MG63 (cell line): ENCODE data around the gene VTA1. TPM values are rescaled to one million over a fixed set of nuclear protein-coding genes. Genes with fewer than 3 reads are reported as not detected.
"Not testable (repeated sequence)": the region's sequence is repeated elsewhere in the genome, so short reads cannot be mapped to it uniquely, and the experiment has no call there.

Source experiments
- DNase-seq: peaks from one replicate; pipeline ENCODE4 v3.0.0-alpha.2; 2020
- H3K27me3 ChIP-seq: fragments of 250-450 bp; sonication (Bioruptor Pico); 2 replicates; pipeline ENCODE4 v1.5.1; 2020; ENCODE audit warnings: mild to moderate bottlenecking, moderate library complexity
- H3K36me3 ChIP-seq: fragments of 250-450 bp; sonication (Bioruptor Pico); 2 replicates; pipeline ENCODE4 v1.5.1; 2020; ENCODE audit warnings: mild to moderate bottlenecking, moderate library complexity
- H3K4me3 ChIP-seq: fragments of 250-450 bp; sonication (Bioruptor Pico); 2 replicates; pipeline ENCODE4 v1.5.1; 2020; ENCODE audit warnings: mild to moderate bottlenecking, moderate library complexity
- H3K9me3 ChIP-seq: fragments of 250-450 bp; sonication (Bioruptor Pico); 2 replicates; pipeline ENCODE4 v1.5.1; 2020; ENCODE audit warnings: mild to moderate bottlenecking, moderate library complexity
- total RNA-seq: library from RNA; depleted of rRNA; stranded (reverse); fragments of >200 nt; shearing (Covaris generic); gene quantifications from 2 replicates; pipeline ENCODE4 v1.2.3, GENCODE V29; 2014; ENCODE audit warnings: low replicate concordance; rRNA removed

The VTA1 gene, protein sequence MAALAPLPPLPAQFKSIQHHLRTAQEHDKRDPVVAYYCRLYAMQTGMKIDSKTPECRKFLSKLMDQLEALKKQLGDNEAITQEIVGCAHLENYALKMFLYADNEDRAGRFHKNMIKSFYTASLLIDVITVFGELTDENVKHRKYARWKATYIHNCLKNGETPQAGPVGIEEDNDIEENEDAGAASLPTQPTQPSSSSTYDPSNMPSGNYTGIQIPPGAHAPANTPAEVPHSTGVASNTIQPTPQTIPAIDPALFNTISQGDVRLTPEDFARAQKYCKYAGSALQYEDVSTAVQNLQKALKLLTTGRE
- 119 and 126 TPM in 2 replicates for total RNA-seq

- peaks cover 7% of the 10 kb centered on the region for H3K36me3 ChIP-seq
- DNase-seq, result peak; percentile 99
- H3K27me3 ChIP-seq, result no peaks in the 10 kb centered on the region
- H3K4me3 ChIP-seq, result peak within 1 kb of the TSS; percentile 81
- H3K9me3 ChIP-seq, result no peaks in the 10 kb centered on the region
Observed at GRCh38 chr6:142146828-142147662, at the start of gene VTA1, which contains the start of gene NMBR. TSS of gene VTA1 (plus strand) at chr6:142147263. CDS start at chr6:142147288, 25 bp downstream. TSS of gene NMBR (minus strand) at chr6:142147122. CDS start at chr6:142088658, 58,464 bp downstream.

- H3K4me3 ChIP-seq, DNase-seq, H3K27me3 ChIP-seq, H3K36me3 ChIP-seq, H3K9me3 ChIP-seq: not testable (repeated sequence)
Observed at GRCh38 chr6:142104820-142105219, 42.2 kb upstream of the VTA1 start.

DNA sequence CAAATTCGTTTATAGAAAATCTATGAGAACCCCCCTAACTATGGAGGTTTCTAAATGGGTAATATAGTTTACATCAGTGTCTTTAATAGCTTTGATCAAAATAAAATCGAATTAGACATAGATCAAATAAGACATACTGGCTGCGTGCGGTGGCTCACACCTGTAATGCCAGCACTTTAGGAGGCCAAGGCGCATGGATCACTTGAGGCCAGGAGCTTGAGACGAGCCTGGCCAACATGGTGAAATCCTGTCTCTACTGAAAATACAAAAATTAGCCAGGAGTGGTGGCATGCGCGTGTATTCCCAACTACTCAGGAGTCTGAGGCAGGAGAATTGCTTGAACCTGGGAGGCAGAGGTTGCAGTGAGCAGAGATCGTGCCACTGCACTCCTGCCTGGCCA, 36.2 kb upstream of the VTA1 start:
- H3K27me3 ChIP-seq, H3K36me3 ChIP-seq, DNase-seq, H3K4me3 ChIP-seq, H3K9me3 ChIP-seq: not testable (repeated sequence)

- Histone ChIP-seq H3K36me3 (no peaks in the 10 kb centered on the region), H3K9me3 (no peaks in the 10 kb centered on the region), H3K4me3 (no peak overlapping the region), H3K27me3 (no peaks in the 10 kb centered on the region)
- DNase-seq, result peak; percentile 45
Observed at GRCh38 chr6:142112451-142113061, 34.5 kb upstream of the VTA1 start.

DNA sequence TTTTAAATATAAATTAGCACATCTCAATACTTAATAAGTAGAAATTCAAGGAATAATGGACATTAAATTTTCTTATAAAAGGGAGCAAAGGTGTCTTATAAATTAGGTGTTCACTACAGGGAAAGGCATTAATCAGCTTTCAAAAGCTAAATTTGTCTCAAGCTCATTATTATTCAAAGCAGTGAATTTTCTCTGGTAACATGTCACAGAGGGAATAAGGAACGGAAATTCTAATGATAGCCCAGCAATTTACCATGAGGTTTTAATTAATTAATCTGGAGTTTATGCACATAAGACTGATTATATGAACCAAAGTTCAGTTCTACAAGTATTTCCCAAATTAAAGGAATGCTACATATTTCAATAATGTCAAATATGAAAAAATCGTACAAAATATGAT, 29.7 kb upstream of the VTA1 start:
- no peaks in the 10 kb centered on the region for H3K36me3 ChIP-seq
- no peak overlapping the region for H3K4me3 ChIP-seq
- no peak for DNase-seq
- no peaks in the 10 kb centered on the region for H3K9me3 ChIP-seq
- no peaks in the 10 kb centered on the region for H3K27me3 ChIP-seq

DNA sequence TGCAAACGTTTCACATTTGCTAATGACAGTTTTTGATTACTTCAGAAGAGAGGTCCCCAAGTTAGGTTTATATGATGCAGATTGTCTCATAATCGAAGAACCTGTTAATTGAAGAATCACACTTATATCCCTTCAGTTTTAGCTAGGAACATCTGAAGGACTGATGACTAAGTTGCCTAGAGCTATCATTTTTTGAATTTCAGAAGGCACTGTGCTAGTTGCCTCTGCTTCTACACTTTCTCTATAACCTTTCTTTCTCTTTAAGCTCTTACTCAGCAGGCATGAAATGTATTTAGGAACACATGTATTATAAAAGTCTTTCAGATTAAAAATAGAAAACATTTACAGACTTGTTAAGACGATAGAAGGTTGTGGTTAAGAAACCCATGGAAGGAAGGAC, 28.7 kb upstream of the VTA1 start:
- no peaks in the 10 kb centered on the region for H3K9me3 ChIP-seq
- no peak overlapping the region for H3K4me3 ChIP-seq
- H3K27me3 ChIP-seq, result no peaks in the 10 kb centered on the region
- DNase-seq, result no peak
- H3K36me3 ChIP-seq, result no peaks in the 10 kb centered on the region

GRCh38 chr6:142118925-142119324, 28.1 kb upstream of the VTA1 start:
- Histone ChIP-seq H3K27me3 (no peaks in the 10 kb centered on the region), H3K9me3 (no peaks in the 10 kb centered on the region), H3K4me3 (no peak overlapping the region), H3K36me3 (no peaks in the 10 kb centered on the region)
- DNase-seq, result no peak

- no peak overlapping the region for H3K4me3 ChIP-seq
- H3K27me3 ChIP-seq, result no peaks in the 10 kb centered on the region
- no peaks in the 10 kb centered on the region for H3K36me3 ChIP-seq
- no peaks in the 10 kb centered on the region for H3K9me3 ChIP-seq
- DNase-seq, result no peak
Observed at GRCh38 chr6:142121342-142121741, 25.7 kb upstream of the VTA1 start.

DNA sequence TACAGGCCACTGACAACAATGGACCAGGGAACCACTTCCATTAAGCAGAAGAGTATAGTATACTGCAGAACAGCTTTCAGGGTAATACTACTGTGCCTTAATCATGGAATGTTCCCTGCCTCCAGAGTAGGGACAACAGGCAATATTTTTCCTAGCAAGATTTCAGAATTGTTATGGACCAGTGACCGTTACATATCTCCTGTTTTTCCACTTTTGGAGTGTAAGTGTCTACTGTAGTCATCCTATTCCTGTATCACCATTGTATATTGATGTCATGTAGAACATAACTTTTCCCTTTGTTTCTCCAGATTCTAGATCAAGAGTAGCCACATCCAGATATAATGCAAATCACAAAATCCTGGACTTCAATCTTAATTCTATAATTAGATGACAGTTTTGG, 16.2 kb upstream of the VTA1 start:
- H3K9me3 ChIP-seq, result no peaks in the 10 kb centered on the region
- H3K4me3 ChIP-seq, result no peak overlapping the region

DNA sequence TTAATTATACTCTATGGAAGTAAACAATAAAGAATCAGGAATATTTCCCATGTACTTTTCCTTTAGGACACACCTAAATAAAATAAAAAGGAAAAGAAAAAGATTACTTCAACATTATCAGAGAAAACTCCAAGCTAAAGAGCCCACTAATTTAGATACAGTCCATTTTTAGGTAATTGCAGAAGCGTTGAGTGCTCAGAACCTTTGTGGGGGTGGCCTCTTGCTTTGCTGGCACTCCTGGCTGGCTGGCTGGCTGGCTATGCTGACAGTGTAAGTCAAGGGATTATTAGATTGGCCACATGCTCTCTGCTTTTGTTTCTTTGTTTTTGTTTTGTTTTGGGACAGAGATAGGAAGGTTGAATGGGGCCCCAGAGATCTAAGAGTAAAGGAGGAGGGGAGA, 14.4 kb upstream of the VTA1 start, which contains the start of gene GJE1:
Gene GJE1 (plus strand): TSS at position 301 of the 400 bp plus-strand sequence. CDS start 234 bp downstream, outside the sequence.
- Histone ChIP-seq H3K9me3 (no peaks in the 10 kb centered on the region), H3K27me3 (no peaks in the 10 kb centered on the region), H3K4me3 (no peak within 1 kb of the TSS), H3K36me3 (no peaks in the 10 kb centered on the region)
- no peak for DNase-seq

More for the DNA sequence above, 16.2 kb upstream of the VTA1 start:
- Histone ChIP-seq H3K36me3 (no peaks in the 10 kb centered on the region), H3K27me3 (no peaks in the 10 kb centered on the region)
- no peak for DNase-seq

- DNase-seq, result no peak
- Histone ChIP-seq H3K9me3 (no peaks in the 10 kb centered on the region), H3K27me3 (no peaks in the 10 kb centered on the region), H3K36me3 (no peaks in the 10 kb centered on the region), H3K4me3 (no peak overlapping the region)
Observed at GRCh38 chr6:142138876-142139275, 8.2 kb upstream of the VTA1 start.

DNA sequence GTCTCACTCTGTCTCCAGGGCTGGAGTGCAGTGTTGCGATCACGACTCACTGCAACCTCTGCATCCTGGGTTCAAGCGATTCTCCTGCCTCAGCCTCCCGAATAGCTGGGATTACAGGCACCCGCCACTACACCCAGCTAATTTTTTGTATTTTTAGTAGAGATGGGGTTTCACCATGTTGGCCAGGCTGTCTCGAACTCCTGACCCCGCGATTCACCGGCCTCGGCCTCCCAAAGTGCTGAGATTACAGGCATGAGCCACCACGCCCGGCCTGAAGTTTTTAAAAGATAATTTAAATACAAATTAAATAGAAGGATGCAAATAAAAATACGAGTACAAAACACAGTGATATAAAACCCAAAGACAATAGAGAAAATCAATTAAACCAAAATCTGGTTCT, 5.5 kb upstream of the VTA1 start:
- H3K36me3 ChIP-seq, H3K4me3 ChIP-seq, DNase-seq, H3K27me3 ChIP-seq, H3K9me3 ChIP-seq: not testable (repeated sequence)

DNA sequence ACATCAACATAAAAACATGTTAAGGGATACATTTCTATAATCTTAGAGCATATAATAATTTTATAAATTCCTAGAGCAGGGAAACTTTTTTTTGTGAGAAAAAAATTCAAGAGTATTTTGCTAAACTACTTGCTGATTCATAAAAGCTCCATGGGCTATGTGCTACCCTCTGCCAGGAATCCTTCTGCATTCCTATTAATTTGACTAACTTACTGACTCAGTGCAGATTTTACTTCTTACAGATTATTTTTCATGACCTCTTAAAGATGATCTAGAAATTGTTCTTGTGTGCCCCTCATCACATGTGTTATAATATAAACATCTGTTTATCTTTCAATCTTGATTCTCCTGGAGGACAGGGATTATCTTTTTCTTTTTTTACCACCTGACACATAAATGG, 5.7 kb downstream of the VTA1 start:
- no peaks in the 10 kb centered on the region for H3K27me3 ChIP-seq

DNA sequence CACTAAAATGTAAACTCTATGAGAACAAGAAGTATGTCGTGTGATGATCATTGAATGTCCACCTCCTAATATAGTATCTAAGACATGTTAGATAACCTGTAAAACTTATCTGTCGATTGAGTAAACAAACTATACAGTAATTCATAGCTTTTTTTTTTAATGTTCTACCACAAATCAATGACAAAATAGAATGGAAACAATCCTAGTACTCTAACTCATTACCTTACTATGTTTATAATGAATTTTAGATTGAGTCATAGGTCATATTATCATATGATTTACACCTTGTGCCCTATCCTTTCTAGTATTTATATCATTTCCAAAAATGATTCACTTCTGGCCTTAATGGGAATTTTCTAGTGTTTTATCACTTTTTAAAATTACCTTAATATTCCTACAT, 6.1 kb downstream of the VTA1 start:
- no peaks in the 10 kb centered on the region for H3K9me3 ChIP-seq
- H3K4me3 ChIP-seq, result no peak overlapping the region
- no peak for DNase-seq
- peaks cover 7% of the 10 kb centered on the region for H3K36me3 ChIP-seq
- H3K27me3 ChIP-seq, result no peaks in the 10 kb centered on the region

More for the DNA sequence above, 5.7 kb downstream of the VTA1 start:
- no peaks in the 10 kb centered on the region for H3K9me3 ChIP-seq
- no peak overlapping the region for H3K4me3 ChIP-seq
- peaks cover 7% of the 10 kb centered on the region for H3K36me3 ChIP-seq
- DNase-seq, result peak; percentile 32

DNA sequence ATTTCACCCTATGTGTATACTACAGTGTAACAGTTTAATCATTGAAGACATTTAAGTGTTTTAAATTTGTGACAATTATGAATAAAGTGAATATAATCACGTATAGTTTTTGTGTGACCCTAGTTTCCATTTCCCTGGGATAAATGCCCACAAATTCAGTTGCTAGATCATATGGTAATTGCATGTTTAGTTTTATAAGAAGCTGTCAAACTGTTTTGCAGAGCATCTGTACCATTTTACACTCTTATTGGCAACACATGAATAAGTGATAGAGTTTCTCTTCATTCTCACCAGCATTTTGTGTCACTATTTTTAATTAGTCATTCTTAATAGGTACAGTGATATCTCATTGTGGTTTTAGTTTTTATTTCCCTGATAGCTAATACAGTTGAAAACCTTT, 7.3 kb downstream of the VTA1 start:
- Histone ChIP-seq H3K27me3 (no peaks in the 10 kb centered on the region), H3K9me3 (no peaks in the 10 kb centered on the region), H3K36me3 (peaks cover 8% of the 10 kb centered on the region), H3K4me3 (no peak overlapping the region)
- no peak for DNase-seq

DNA sequence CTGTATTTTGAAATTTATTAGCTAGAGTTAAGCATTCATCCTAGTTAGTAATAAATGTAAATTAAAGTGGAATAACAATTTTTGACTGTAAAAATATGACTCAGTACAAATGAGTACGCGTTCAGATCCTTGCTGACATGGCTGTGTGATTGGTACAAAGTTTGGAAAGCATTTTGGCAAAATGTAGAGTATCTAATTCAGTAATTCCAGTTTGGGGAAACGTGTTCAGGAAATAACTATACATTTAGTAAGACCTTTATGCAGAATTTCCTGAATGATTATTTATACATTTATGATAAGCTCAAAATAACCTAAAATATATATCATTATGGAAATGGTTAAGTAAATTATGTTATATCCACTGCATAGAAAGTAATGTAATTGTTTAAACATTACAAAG, 8.0 kb downstream of the VTA1 start:
- Histone ChIP-seq H3K9me3 (no peaks in the 10 kb centered on the region), H3K27me3 (no peaks in the 10 kb centered on the region), H3K36me3 (peaks cover 7% of the 10 kb centered on the region), H3K4me3 (no peak overlapping the region)
- no peak for DNase-seq
